NCI-H2227 treated with DMSO at 0.1 percent for 48 hours (cell line): ENCODE results near the gene HPCA.

Experiments used
- DNase-seq: peaks from one replicate; lab custom pipeline; 2025; lab: John Stamatoyannopoulos, UW

Gene HPCA

GRCh38 chr1:32890516-32891240, 4.4 kb downstream of the HPCA start:
- peak; percentile 94 for DNase-seq

GRCh38 chr1:32891241-32891570, 4.9 kb downstream of the HPCA start:
- no peak for DNase-seq

DNA sequence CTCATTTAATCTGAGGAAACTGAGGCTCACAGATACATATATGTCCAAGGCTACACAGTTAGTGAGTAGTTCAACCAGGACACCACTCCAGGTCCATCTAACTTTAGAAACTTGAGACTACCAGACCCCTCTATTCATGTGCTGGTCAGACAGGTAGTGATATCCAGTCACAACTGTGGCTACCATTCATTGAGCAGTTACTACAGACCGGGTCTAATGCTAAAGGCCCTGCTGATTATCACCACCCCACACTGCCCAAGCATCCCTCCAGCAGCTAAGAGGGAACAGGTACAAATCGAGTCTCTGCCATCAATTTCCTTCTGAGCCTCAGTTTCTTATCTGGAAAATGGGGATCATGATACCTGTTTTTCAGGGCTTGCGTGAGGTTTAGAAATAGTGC, 5.3 kb downstream of the HPCA start:
- no peak for DNase-seq

- peak; percentile 33 for DNase-seq
Observed at GRCh38 chr1:32892368-32893197, 6.3 kb downstream of the HPCA start.

DNA sequence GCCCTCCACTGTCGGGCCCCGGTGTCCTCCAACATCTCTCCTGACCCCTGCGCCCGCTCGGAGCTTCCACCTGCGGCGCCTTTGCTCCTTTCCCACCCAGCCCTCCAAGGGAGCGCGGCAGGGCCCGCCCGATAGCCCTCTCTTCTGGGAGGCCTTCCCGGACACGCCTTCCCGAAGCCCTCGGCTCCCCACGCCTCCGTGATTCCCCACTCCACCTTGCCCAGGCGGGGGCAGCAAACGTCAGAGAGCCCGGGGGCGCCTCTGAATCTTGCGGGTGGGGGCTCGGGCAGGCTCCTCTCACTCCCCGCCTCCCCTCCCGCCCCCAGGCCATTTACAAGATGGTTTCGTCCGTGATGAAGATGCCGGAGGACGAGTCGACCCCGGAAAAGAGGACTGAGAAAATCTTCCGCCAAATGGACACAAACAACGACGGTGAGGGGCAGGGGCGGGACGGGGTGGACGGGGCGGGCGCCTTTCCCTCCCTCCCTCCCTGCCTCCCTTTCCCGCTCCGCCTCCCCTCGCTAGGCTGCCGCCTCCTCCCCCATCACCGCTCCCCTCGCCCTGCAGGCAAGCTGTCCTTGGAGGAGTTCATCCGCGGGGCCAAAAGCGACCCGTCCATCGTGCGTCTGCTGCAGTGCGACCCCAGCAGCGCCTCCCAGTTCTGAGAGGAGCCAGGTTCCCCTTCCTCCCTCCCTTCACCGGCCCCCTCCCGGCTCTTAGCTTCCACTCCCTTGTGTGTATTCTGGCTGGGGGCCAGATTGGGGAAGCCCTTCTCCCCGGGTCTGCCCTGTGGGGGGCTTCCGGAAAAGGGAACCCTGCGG, 7.1 kb downstream of the HPCA start:
- peak; percentile 66 for DNase-seq

GRCh38 chr1:32894019-32894600, 7.8 kb downstream of the HPCA start:
- no peak for DNase-seq

DNA sequence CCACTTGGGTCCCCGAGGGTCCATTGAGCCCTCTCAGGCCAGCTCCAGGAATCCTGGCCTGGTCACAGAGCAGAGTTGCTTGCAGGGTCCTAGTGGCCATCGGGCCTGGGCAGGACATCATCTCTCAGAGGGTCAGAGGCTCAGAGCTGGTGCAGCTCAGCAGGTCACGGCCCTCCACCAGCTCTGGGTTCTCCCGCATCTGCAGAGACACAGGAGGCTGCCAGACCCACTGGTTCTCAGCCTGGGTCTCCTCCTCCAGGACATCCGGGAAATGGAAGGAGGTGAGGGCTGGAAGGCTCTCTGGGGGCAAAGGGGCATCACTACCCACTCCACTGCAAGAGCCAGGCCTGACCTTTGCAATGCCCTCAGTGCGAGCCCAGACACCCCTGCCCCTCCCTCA, 8.4 kb downstream of the HPCA start:
- DNase-seq = no peak

DNA sequence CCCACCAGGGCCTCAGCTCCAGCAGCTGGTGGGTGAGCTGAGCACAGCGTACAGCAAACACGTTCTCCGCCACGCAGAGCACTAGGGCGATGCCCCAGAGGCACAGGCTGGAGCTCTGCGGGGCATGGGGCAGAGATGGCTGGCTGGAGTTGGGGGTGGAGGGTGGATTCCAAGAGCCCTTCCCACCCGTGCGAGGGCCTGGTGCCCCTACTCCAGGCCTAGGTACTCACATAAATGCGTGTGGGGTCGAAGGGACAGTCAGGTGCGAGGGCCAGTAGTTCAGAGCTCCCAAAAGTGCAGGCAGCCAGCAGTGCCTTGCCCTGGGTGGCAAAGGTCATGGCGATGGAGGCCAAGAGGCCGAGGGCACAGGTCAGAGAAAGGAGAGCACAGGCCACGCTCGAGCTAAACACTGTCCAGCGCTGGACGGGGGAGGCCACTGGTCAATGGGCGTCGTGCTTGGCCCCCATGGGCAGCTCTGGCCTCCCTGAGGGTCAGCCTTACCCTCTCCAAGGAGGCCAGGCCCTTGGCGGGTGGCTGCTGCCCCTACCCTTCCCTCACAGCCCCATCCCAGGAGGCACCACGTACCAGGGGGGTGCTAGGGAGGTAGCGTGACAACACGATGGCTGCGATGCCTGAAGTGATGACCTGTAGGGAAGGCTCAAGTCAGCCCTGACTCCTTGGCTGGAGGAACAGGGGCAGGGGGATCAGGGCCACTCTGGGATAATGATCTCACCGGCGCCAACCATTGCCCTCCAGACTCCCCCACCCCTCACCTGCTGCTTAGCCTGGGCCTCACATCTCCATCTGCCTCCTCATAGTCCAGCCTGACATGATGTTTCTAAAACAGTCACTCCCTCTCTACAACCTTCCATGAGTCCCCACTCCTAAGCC, 9.3 kb downstream of the HPCA start:
- DNase-seq = no peak

GRCh38 chr1:32896451-32896850, 10.2 kb downstream of the HPCA start:
- DNase-seq = no peak

DNA sequence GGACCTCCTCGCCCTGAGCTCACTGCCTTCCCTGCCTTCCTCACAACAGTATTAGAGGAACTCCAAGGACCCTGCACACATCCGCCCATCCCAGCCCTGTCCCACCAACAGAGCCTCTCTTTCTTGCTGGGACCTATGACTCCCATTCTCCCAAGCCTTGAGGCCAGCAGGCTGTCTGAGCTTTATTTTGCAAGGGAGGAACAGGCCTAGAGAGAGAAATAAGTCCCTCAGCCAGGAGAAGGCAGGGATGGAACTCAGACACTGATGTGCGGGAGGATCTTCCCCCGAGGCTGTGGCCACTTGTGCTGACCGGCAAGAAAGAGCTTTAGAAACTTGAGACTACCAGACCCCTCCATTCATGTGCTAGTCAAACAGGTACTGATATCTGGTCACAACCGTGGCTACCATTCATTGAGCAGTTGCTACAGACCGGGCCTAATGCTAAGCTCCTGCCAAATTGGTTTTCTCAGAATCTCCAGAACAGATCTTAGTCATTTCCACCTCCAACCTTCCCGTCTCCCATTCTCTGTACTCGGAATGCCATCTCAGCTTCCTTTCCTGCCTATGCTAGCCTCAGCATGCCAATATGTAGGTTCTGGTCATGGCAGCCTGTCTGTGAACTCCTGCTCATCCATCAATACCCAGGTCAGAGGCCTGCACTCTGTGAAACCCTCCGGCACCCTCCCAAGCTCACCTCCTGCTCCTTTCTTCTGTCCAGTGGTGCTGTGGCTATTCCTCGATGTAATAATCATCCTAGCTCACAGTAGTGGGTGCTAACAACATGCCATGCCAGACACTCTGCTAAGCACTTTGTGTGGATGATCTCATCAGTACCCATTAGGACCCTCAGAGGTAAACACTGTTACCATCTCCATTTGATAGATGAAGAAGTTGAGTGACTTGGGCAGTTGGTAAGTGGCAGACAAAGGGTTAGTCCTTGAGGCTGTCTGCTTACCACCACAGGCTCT, 11.1 kb downstream of the HPCA start:
- no peak for DNase-seq

- DNase-seq = no peak
Observed at GRCh38 chr1:32898056-32898455, 11.8 kb downstream of the HPCA start.

DNA sequence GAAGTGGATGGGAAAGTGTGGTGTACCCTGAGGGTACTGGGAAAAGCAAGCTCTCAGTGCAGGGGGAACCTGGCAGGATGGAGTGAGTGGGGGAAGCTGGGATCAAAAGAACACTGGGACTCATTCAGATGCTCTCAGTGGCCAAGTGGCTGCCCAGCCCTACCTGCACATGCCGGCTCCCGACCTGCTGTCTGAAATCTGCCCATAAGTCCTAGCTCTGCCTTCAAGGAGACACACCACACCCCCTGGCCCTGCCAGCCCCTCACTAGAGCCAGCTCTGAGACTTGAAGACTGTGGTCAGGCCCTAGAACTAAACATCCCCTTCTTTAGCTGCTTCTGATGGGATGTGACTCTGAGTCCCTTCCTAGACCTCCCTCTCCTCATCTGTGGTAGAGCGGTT, 12.7 kb downstream of the HPCA start:
- no peak for DNase-seq

DNA sequence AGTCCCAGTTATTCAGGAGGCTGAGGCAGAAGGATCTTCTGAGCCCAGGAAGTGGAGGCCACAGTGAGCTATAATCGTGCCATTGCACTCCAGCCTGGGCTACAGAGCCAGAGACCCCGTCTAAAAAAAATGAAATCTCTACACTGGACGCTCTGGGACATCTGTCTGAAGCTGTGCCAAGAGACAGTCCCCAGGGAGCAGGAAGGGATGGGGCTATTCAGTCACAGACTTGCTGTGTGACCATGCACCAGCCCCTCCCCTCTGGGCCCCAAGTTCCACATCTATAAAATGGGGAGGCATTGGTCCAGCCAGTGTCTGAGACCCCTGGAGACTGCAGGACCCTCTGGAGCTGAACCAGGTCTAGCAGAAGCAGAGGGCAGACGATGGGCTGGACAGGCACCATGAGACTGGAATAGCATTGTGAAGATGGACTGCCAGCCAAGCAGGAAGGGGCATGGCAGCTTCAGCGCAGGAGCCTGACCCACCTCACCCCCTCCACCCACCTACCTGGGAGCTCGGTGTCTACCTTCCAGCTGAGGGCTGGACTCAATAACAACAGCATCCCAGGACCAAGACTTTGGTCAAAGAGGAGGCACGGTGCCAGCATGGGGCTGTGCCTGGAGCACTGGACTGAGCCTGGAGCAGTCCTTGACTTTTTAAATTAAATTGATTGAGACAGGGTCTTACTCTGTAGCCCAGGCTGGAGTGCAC, 13.4 kb downstream of the HPCA start:
- DNase-seq = no peak

GRCh38 chr1:32900371-32900955, 14.2 kb downstream of the HPCA start:
- no peak for DNase-seq

- no peak for DNase-seq
Observed at GRCh38 chr1:32900956-32901822, 14.9 kb downstream of the HPCA start, which contains the start of gene TMEM54. Gene TMEM54 (minus strand): TSS chr1:32901389. CDS start chr1:32901238, 151 bp downstream.

DNA sequence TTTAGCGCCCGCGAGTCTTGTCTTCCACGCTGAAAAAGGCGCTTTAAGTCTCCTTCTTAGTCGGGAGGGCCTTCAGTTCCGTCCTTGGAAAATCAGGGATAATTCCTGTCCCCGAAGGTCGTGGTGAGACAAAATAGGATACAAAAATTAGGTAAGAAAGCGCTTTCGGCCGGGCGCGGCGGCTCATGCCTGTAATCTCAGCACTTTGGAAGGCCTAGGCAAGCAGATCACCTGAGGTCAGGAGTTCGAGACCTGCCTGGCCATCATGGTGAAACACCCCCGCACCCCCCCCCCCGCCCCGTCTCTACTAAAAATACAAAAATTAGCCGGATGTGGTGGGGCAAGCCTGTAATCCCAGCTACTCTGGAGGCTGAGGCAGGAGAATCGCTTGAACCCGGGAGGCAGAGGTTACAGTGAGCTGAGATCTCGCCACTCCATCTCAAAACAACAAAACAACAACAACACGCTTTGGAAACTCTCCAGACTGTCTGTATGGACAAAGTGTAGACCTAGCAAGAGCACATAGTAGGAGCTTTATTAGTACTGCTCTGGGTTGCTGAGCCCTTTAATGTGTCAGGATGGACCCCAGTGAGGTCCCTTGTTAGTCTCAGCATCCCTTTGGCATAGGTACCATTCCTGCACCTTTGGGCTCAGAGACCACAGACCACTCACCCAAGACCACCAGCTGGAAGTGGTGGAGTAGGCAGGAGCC, 15.7 kb downstream of the HPCA start:
- DNase-seq = no peak

DNA sequence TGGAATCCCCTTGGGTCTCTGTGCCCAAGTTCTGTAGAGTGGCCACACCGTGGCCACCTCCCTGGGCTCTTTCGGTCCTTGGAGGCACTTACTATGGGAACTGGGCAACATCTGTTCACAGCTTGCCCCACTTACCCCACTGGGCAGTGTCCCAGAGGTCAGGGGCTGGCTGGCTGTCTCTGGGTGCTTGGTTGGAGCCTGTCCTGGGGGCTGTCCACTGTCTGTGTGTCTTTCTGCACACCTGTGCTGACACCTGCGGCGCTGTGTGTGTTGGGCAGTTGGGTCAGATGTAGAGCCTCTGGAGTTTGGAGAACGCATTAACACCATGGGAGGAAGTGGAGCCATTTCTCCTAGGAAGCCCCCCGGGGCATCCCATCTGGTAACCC, 16.2 kb downstream of the HPCA start:
- no peak for DNase-seq
